Endothelial cell of umbilical vein (primary cell): ENCODE results near the gene THSD7A. TPM values are rescaled to one million over a fixed set of nuclear protein-coding genes. Genes with fewer than 3 reads are reported as not detected.

Source experiments
- BruUV-seq: library from RNA; stranded (reverse); fragments of 400-500 nt; replicated peaks from 2 replicates; lab custom pipeline; 2021; lab: Mats Ljungman, UMichigan
- CTCF ChIA-PET: fragments of 300-600, 350-600 bp; sonication (Branson Sonifier 250); formaldehyde crosslinking; loops from one replicate; lab custom pipeline; 2021; ENCODE audit warnings: antibody characterized with exemption, inconsistent platforms; lab: Charles Lee
- POLR2A ChIA-PET: fragments of 300-600, 350-600 bp; sonication (Branson Sonifier 250); formaldehyde crosslinking; loops from one replicate; lab custom pipeline; 2021; ENCODE audit warnings: antibody characterized with exemption, inconsistent platforms; lab: Charles Lee
- DNase-seq: peaks from one replicate; pipeline ENCODE4 v3.0.0-alpha.2; 2011; ENCODE audit warnings: low read depth, low spot score
- FAIRE-seq: peaks from 2 replicates; lab custom pipeline; 2011; peaks lifted over from hg19 to GRCh38; lab: Jason Lieb, UNC
- H2AFZ ChIP-seq: 2 replicates; pipeline ENCODE4 v1.6.0; 2012; ENCODE audit warnings: low read depth, low read length, control low read depth, inconsistent platforms
- H3K27ac ChIP-seq: 2 replicates; pipeline ENCODE4 v1.5.1; 2011; ENCODE audit warnings: low read depth, mild to moderate bottlenecking, control low read depth, low read length, moderate library complexity; ENCODE audit not compliant: insufficient read depth
- H3K27me3 ChIP-seq, 2 experiments: 2 replicates each; pipeline versions ENCODE4 v1.6.0 to v1.6.1; 2011; ENCODE audit warnings: low read length in 2 of 2, mixed read lengths in 1 of 2; ENCODE audit not compliant: control insufficient read depth in 2 of 2, insufficient read depth in 2 of 2
- H3K36me3 ChIP-seq, 2 experiments: 2 replicates in 1 of 2; 3 replicates in 1 of 2; pipeline ENCODE4 v1.5.1; 2011; ENCODE audit warnings: low read length in 2 of 2, mild to moderate bottlenecking in 1 of 2, moderate library complexity in 1 of 2; ENCODE audit not compliant: control insufficient read depth in 2 of 2, insufficient read depth in 2 of 2; ENCODE audit errors: extremely low read depth in 1 of 2
- H3K4me1 ChIP-seq: 3 replicates; pipeline ENCODE4 v1.5.1; 2011; ENCODE audit warnings: mild to moderate bottlenecking, low read length; ENCODE audit not compliant: control insufficient read depth, insufficient read depth; ENCODE audit errors: extremely low read depth
- H3K4me2 ChIP-seq: 2 replicates; pipeline ENCODE4 v1.6.1; 2011; ENCODE audit warnings: low read length, control low read depth, mixed read lengths; ENCODE audit not compliant: insufficient read depth
- H3K4me3 ChIP-seq, 3 experiments: fragments of 200-600 bp in 1 of 3; sonication (generic), shearing (Covaris generic) in 1 of 3; replicated peaks in 1 of 3; 2 replicates each; pipeline ENCODE4 v1.5.1; 2011 to 2016; ENCODE audit warnings: control low read depth in 3 of 3, low read length in 3 of 3, mild to moderate bottlenecking in 2 of 3, inconsistent platforms in 1 of 3, low read depth in 1 of 3, moderate library complexity in 1 of 3; ENCODE audit not compliant: insufficient read depth in 1 of 3
- H3K79me2 ChIP-seq: 2 replicates; pipeline ENCODE4 v1.6.0; 2012; ENCODE audit warnings: low read length, inconsistent platforms; ENCODE audit not compliant: control insufficient read depth, insufficient read depth
- H3K9ac ChIP-seq: replicated peaks from 2 replicates; pipeline ENCODE3; 2011; ENCODE audit warnings: low read length, control low read depth; ENCODE audit not compliant: insufficient read depth; ENCODE audit errors: extremely low read depth
- H3K9me1 ChIP-seq: replicated peaks from 3 replicates; pipeline ENCODE4 v1.6.0; 2011; ENCODE audit warnings: mild to moderate bottlenecking, low read length; ENCODE audit not compliant: control insufficient read depth, insufficient read depth; ENCODE audit errors: extremely low read depth
- H3K9me3 ChIP-seq: replicated peaks from 2 replicates; pipeline ENCODE4 v1.5.1; 2012; ENCODE audit warnings: low read length, inconsistent platforms; ENCODE audit not compliant: control insufficient read depth, insufficient read depth
- H4K20me1 ChIP-seq: replicated peaks from 2 replicates; pipeline ENCODE3; 2011; ENCODE audit warnings: mild to moderate bottlenecking, low read length; ENCODE audit not compliant: control insufficient read depth, insufficient read depth; ENCODE audit errors: extremely low read depth
- EZH2 ChIP-seq: IDR thresholded peaks from 2 replicates; pipeline ENCODE4 v1.6.1; 2012; ENCODE audit warnings: borderline replicate concordance, low read depth, mild to moderate bottlenecking, moderate library complexity, low read length, inconsistent platforms; ENCODE audit not compliant: severe bottlenecking
- FOS ChIP-seq: IDR thresholded peaks from 2 replicates; pipeline ENCODE4 v1.6.1; 2011; ENCODE audit warnings: mild to moderate bottlenecking, low read length, moderate library complexity, borderline replicate concordance; ENCODE audit not compliant: insufficient read depth
- GATA2 ChIP-seq: IDR thresholded peaks from 2 replicates; pipeline ENCODE4 v1.7.0; 2011; ENCODE audit warnings: low read depth, mild to moderate bottlenecking, moderate library complexity, mixed read lengths, low read length; ENCODE audit not compliant: insufficient read length, insufficient read depth
- JUN ChIP-seq: IDR thresholded peaks from 2 replicates; pipeline ENCODE4 v1.6.1; 2011; ENCODE audit warnings: borderline replicate concordance, low read depth; ENCODE audit not compliant: insufficient read length, insufficient read depth
- MYC ChIP-seq: IDR thresholded peaks from one replicate; pipeline ENCODE4 v1.6.1; 2011; ENCODE audit warnings: mild to moderate bottlenecking, low read depth, low read length
- POLR2AphosphoS5 ChIP-seq: IDR thresholded peaks from 2 replicates; pipeline ENCODE4 v1.6.1; 2012; ENCODE audit warnings: low read depth, mild to moderate bottlenecking, control low read depth, low read length, moderate library complexity; ENCODE audit not compliant: insufficient read depth
- dilution Hi-C: fragments of 300-500 bp; cut with MboI; formaldehyde crosslinking; loops from one replicate; pipeline ENCODE4 v1.15.0; 2019; ENCODE audit warnings: low sequenced_read_pairs; ENCODE audit not compliant: extremely low pct_ligation_motif_present
- intact Hi-C: fragments of 100-400 bp; cut with micrococcal nuclease; formaldehyde crosslinking; loops from one replicate; pipeline ENCODE4 v1.10.0; 2022
- polyA plus RNA-seq, 4 experiments: library from polyadenylated mRNA; depleted of rRNA in 3 of 4; stranded (reverse) in 3 of 4; unstranded in 1 of 4; fragments of >200 nt; gene quantifications; 2 replicates each; pipeline versions ENCODE4 v1.2.1 to v1.2.3, GENCODE V29; 2011 to 2012; ENCODE audit warnings: missing spikeins in 1 of 4
- total RNA-seq: library from RNA; stranded (reverse); gene quantifications from 2 replicates; pipeline ENCODE4 v1.2.3, GENCODE V29; 2021
- TF ChIP-seq, protein P1 (sequence below): IDR thresholded peaks from 2 replicates; pipeline ENCODE4 v1.6.1; 2011; ENCODE audit not compliant: insufficient read depth, insufficient read length

Gene THSD7A
- total and polyA plus RNA-seq, 2 donors (not counting 3 experiments of a cell fraction or from before 2014, with no cell fraction given) = 3.3 to 12.7 TPM

DNA sequence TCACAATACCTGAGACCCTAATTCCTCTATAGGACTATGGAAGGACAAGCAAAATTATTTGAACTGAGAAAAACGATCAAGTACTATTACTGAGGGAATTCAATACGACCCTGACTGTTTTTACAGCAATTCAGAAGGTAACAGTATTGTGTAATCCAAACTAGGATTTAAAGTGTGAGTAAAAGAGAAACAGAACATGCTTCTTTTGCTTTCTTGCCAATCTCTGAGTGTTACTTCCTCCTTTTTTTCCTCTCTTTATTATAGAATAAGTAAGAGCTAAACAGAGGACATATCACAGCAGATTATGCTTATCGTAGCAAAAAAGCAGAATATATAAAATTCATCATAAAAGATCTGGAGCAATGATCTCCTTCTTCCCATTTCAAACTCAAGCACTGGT is 292.1 kb downstream of the THSD7A start:
- TF ChIP-seq, protein P1, sequence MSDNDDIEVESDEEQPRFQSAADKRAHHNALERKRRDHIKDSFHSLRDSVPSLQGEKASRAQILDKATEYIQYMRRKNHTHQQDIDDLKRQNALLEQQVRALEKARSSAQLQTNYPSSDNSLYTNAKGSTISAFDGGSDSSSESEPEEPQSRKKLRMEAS = no peak
- TF ChIP-seq JUN (no peak), FOS (no peak), POLR2AphosphoS5 (no peak), EZH2 (no peak), MYC (no peak), GATA2 (no peak)
- peak; percentile 55 for FAIRE-seq
- no peaks in the 10 kb centered on the region for H3K36me3 ChIP-seq
- intact Hi-C loops (no loop called here), dilution Hi-C loops (no loop called here)
- H3K27ac ChIP-seq = peak overlapping the region; percentile 55
- H3K9me3 ChIP-seq = no peaks in the 10 kb centered on the region
- H3K9ac ChIP-seq = peak overlapping the region; percentile 43
- ChIA-PET CTCF (interaction anchor here (0.6 to 1.9 kb wide), 7 partner anchors 8 to 291 kb away, joined by 3 to 7 read pairs (median 4); no protein-coding TSS in a partner anchor), POLR2A (interaction anchor here (0.6 kb wide), 1 partner anchor 30 kb away, joined by 3 read pairs; no protein-coding TSS in a partner anchor)
- H4K20me1 ChIP-seq = no peaks in the 10 kb centered on the region
- no peaks in the 10 kb centered on the region for H3K79me2 ChIP-seq
- H2AFZ ChIP-seq = peak overlapping the region; percentile 26
- BruUV-seq = TSS peak; percentile 22
- H3K27me3 ChIP-seq = no peaks in the 10 kb centered on the region
- peak overlapping the region in 1 of 3 experiments; percentile 33 for H3K4me3 ChIP-seq
- peaks cover 15% of the 10 kb centered on the region for H3K4me1 ChIP-seq
- no peak for DNase-seq
- H3K4me2 ChIP-seq = peak overlapping the region; percentile 51
- H3K9me1 ChIP-seq = no peaks in the 10 kb centered on the region
